Measurements from ENCODE around the gene NAPSA. TPM values are rescaled to one million over a fixed set of nuclear protein-coding genes. Genes with fewer than 3 reads are reported as not detected.
"Not testable (repeated sequence)": the region's sequence is repeated elsewhere in the genome, so short reads cannot be mapped to it uniquely, and the experiment has no call there.

Gene NAPSA
- total and polyA plus RNA-seq, 8 donors = 21.2 to 3,296 (median 39.3) TPM

DNA sequence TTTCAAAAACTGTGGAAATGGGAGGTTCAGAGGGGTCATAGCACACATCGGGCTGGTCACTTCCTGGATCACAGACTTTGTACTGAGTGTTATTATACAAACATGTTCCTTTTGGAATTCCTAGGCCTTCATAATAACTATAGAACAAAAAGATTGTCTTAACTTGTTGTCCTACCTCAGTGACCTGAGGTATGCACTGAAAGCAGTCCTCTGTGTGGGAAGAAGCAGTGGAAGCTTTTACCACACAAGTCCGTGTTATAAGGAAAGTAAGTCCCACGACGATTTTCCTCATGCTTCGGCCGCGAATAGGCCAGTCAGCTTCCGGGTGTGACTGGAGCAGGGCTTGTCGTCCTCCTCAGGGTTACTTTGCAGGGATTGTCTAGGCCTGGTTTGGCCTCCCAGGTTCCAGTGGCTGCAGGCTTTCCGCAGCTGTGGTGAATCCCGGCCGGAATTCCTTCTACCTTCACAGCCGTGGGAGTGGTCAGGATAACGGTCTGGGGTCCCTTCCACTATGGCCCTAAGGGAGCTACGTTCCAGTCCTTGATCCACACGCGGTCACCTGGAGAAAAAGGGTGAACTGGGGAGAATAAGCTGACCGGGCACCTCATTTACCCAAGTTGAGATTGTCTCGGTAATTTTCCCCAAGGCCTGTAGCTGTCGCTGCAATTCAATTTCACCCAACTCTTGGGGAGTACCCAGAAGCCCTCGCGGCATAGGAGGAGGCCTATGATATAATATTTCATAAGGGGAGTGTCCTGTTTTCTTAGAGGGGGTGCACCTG, 16.0 kb downstream of the NAPSA start:
- no peaks in the 10 kb centered on the region for H3K27me3 ChIP-seq
- no peak for TF ChIP-seq CTCF (IDR thresholded peaks at IDR 0.05)
- ATAC-seq = peak; percentile 43
- no peak overlapping the region for H3K4me3 ChIP-seq
- DNase-seq = peak in 1 of 4 donors; percentile 22
- no peaks in the 10 kb centered on the region for H3K4me1 ChIP-seq
- no peak overlapping the region for H3K27ac ChIP-seq
- no peaks in the 10 kb centered on the region for H3K9me3 ChIP-seq
- H3K36me3 ChIP-seq = no peaks in the 10 kb centered on the region
- intact Hi-C loops (cut with DNase I) = no loop called here

GRCh38 chr19:50347089-50347581, 18.3 kb downstream of the NAPSA start:
- H3K4me1 ChIP-seq; H3K36me3 ChIP-seq; H3K4me3 ChIP-seq; DNase-seq; H3K9me3 ChIP-seq; ATAC-seq; H3K27me3 ChIP-seq; intact Hi-C loops (cut with DNase I); H3K27ac ChIP-seq: not testable (repeated sequence)

- Histone ChIP-seq H3K27me3 (no peaks in the 10 kb centered on the region), H3K4me3 (no peak overlapping the region), H3K27ac (no peak overlapping the region), H3K9me3 (no peaks in the 10 kb centered on the region), H3K36me3 (no peaks in the 10 kb centered on the region), H3K4me1 (no peaks in the 10 kb centered on the region)
- intact Hi-C loops (cut with DNase I) = no loop called here
- DNase-seq (peak in 1 of 4 donors; percentile 30), ATAC-seq (no peak)
- no peak for TF ChIP-seq CTCF (IDR thresholded peaks at IDR 0.05)
These were observed 20.6 kb downstream of the NAPSA start for GRCh38 chr19:50344661-50345318.

DNA sequence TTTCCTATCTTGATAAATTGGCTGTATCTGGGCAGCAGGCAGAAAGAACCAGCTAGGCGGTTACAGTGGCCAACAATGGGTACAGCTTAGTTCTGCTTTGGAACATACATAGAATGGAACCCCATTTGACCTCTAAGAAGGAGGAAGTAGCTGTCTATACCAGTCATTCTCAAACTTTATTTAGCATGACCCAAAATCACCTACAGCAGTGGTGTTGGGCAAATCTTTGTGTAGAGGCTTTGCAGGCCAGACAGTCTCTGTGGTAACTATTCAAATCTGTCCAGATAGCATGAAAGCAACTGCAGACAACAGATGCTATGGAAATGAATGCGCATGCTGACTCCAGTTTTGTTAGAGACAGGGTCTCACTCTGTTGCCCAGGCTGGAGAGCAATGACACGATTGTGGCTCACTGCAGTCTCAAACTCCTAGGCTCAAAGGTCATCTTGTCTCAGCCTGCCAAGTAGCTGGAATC, 24.3 kb downstream of the NAPSA start:
- ATAC-seq = peak; percentile 72

DNA sequence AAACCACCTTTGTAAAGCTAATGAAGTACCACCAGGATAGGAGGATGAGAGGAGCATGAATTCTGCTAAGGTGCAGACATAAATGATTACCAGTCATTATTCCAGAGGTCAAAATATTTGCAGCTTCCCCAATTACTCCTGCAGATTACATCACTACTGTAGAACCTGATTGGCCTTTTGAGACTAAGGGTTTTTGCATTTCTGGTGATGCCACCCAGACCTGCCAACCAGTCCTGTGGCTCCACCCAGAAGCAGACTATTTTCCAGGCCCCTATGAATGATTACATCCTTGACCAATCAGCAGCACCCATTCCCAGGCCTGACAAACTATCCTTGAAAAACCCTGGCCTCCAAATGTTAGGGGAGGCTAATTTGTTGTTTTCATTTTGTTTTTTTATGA, 25.1 kb downstream of the NAPSA start:
- DNase-seq (peak in 1 of 4 donors; percentile 6), ATAC-seq (no peak)
- no peak for TF ChIP-seq CTCF (IDR thresholded peaks at IDR 0.05)
- Histone ChIP-seq H3K27me3 (peaks cover 0 to 7% of the 10 kb centered on the region in 2 donors), H3K9me3 (no peaks in the 10 kb centered on the region), H3K36me3 (no peaks in the 10 kb centered on the region), H3K4me3 (no peak overlapping the region), H3K27ac (no peak overlapping the region), H3K4me1 (no peaks in the 10 kb centered on the region)
- intact Hi-C loops (cut with DNase I) = no loop called here

More for the DNA sequence above, 24.3 kb downstream of the NAPSA start:
- Histone ChIP-seq H3K36me3 (no peaks in the 10 kb centered on the region), H3K9me3 (no peaks in the 10 kb centered on the region), H3K27me3 (peaks cover 0 to 7% of the 10 kb centered on the region in 2 donors), H3K4me3 (no peak overlapping the region), H3K27ac (peak overlapping the region in 1 of 2 donors; percentile 16), H3K4me1 (no peaks in the 10 kb centered on the region)
- TF ChIP-seq CTCF (IDR thresholded peaks at IDR 0.05) = no peak
- intact Hi-C loops (cut with DNase I) = no loop called here
- DNase-seq = peak in 1 of 4 donors; percentile 30

GRCh38 chr19:50337031-50337430, 28.4 kb downstream of the NAPSA start:
- peak in 1 of 4 donors; percentile 16 for DNase-seq
- intact Hi-C loops (cut with DNase I) = not testable (repeated sequence)

More at GRCh38 chr19:50337031-50337430, 28.4 kb downstream of the NAPSA start:
- not testable (repeated sequence) for H3K9me3 ChIP-seq, H3K27ac ChIP-seq, H3K36me3 ChIP-seq, ATAC-seq, H3K4me3 ChIP-seq
- H3K4me1 ChIP-seq = peaks cover 0 to 11% of the 10 kb centered on the region in 2 donors
- peaks cover 0 to 40% of the 10 kb centered on the region in 2 donors for H3K27me3 ChIP-seq

All from left lung (tissue), 10 donors.